Stimulated activated naive CD4-positive, alpha-beta T cell treated with Interleukin-2 at 50 U/mL for 16 hours (primary cell): ENCODE results near the gene SLC38A3.
A peak's percentile ranks its signal among the peaks of the same experiment; 100 is the strongest.

ENCODE experiments used
- DNase-seq: peaks from one replicate; lab custom pipeline; 2025; lab: John Stamatoyannopoulos, UW

The SLC38A3 gene

GRCh38 chr3:50192124-50192523, 12.9 kb upstream of the SLC38A3 start:
- no peak for DNase-seq

- DNase-seq = peak; percentile 76
These were observed 12.4 kb upstream of the SLC38A3 start for GRCh38 chr3:50192689-50193141.

GRCh38 chr3:50193286-50193685, 11.8 kb upstream of the SLC38A3 start:
- DNase-seq = no peak

DNA sequence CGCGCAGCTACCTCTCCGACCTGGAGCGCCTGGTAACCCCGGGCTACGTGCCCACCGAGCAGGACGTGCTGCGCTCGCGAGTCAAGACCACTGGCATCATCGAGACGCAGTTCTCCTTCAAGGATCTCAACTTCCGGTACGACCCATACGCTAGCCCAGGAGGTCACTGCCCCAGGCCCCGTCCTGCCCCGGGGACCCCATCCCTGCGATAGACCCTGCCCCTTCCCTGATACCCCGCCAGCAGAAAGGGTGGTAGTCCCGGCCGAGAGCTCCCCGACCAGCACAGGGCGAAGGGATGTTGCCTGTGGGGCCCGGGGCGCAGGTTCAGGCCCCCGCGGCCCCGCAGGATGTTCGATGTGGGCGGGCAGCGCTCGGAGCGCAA, 11.3 kb upstream of the SLC38A3 start:
- DNase-seq = no peak

GRCh38 chr3:50194128-50194902, 10.8 kb upstream of the SLC38A3 start:
- DNase-seq = peak; percentile 79

DNA sequence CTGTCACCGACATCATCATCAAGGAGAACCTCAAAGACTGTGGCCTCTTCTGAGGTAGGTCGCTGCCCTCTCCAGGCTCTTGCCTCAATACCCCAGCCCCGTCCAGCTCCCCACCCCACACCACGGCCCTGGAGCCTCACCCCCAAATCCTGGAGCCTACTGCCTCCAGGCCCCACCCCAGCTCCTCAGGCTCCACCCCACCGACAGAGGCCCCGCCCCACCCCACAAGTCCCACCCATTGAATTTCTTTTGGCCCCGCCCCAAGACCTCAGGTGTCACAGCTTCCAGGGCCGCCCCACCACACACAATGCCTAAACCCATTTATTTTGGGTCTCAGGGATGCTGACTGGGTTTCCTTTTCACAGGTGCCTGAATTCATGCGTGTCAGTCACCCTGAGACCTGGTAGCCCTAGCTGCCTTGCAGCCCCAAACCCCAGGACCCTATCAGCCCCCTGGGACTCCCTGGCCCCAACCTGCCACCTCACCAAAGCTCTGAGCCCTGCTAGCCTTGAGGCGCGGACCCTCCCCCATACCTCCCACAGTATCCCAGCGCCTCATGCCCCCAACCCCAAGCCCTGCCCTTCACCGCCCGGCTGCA, 10.1 kb upstream of the SLC38A3 start:
- DNase-seq = peak; percentile 19

DNA sequence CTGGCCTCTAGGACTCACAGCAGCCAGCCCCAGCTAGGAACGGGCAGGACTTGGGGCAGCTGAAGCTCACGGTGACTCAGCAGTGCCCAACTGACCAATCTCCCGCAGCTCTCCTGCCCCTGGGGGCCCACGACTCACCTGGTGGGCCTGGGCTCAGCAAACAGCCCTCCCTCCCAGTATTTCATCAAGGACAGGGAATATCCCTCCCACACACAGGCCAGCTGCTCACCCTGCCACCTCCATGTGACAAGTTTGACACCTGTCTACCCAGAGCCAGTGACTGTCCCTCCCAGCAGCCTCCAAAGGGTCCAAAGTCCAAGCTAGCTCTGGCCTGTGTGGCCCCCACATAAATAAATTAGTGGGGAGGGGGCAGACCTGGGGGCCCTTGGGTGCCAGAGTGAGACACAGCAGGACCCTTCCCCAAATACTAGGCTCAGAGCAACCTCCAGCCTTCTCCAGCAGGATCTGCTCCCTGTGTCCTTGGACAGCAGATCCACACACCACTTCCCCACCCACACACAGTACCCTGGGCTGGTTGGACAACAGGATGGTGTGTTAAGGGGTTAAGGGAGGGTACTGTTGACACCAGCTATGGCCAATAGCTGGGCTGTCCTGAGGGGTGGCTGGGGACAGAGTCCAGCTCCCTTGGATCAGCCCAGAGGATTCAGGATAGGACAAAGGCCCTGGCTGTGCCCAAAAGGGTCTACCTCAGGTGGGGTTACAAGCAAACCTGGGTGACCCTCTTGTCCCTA, 9.4 kb upstream of the SLC38A3 start:
- no peak for DNase-seq

DNA sequence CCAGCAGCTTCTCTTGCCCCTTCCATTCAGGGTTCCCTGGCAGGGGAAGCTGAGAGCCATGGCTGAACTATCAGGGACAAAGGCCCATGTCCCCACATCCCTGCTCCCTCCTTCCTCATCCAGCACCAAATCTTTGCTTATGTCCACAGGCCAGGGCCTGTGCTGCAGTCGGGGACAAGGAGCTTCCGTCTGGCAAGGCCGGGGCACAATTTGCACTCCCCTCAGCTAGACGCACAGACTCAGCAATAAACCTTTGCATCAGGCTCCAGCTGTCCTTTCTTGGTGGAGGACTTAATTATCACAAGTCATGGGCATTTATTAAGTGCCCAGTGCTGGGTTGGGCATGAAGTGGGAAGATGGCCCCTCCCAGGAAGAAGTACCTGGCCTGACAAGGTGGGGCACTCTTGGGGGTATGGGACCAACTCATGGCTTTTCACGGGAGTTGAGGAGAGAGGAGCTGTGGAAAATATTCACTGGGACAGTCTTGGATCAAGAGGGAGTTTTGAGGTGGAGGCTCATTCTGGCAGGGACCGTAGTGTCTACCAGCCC, 8.7 kb upstream of the SLC38A3 start:
- no peak for DNase-seq

- DNase-seq = no peak
These were observed 3.3 kb upstream of the SLC38A3 start for GRCh38 chr3:50201573-50202315.

DNA sequence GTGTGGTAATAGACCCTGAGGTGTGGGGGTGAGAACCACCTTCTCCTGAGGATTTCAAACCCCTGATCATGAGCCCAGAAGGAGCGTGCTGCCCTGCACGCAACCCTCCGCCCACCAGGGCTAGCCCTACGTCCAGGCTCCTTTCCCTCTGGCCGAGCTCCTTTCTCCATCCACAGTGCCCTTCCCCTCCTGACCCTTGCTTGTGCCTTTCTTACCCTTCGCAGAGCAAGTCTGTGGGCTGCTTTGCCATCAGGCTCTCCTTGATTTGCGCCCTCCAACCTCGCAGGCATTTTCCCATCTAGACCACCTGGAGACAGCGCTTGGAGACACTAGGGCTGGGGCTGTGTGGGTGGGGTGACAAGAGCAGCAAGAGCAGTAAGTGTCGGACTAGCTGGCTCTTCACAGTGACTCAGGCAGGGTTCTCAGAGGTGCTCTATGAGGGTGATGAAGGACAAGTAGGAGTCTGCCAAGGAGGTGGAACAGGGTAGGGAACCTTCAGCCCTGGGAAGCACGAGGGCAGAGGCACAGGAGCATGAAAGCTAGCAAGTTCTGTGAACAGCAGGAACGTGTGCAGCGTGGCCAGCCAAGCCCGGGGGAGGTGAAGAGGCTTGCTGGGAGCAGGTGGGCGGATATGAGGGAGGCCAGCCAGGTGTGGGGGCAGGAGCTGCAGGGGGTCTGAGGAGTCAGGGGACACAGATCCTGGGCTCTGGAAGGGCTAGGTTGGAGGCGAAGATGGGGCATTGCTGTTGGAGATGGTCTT, 2.5 kb upstream of the SLC38A3 start:
- no peak for DNase-seq

- no peak for DNase-seq
These were observed 1.8 kb upstream of the SLC38A3 start for GRCh38 chr3:50203113-50203808.

DNA sequence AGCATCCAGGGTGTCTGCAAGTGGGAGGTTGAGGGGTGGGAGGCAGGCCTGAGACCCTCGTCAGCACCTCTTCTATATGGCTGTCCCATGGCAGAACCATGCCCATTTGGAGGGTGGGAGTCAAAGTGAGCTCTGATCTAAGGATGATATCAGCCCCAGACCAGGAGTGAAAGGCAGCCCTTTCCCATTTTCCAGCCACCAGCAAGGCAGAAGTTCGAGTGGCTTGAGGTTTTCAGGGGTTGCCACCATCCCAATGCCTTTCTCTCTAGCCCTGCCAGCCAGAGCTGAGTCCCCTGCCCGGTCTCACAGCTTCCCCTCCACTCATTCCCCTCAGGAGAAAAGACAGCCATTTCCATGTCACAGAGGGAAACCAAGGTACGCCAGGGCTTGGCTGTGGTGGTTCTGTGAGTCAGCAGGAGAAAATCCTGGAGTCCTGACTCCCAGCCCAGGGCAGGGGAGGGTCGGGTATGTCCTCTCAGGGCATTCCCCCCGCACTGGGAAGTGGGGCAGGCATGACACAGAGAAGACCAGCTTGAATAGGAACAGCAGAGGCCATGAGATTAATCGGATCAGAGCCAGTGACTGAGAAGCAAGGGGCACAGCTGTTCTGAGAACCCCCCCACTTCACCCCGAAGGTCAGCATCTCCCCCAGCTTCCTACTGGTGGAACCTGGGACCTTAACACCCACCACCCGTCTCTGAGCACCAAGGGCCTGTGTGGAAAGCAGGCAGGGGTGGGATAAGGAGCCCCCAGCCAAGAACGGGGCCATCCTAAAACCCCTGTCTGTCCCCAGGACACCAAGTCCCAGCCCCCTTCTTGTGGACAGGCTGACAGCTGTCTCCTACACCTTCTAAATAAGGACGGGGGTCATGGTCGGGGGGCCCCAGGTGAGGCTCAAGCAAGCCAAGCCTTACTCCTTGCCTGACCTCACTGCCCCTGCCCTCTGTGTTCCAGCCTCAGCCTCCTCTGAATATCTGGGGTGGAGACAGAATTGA, 965 bp upstream of the SLC38A3 start:
- no peak for DNase-seq

DNA sequence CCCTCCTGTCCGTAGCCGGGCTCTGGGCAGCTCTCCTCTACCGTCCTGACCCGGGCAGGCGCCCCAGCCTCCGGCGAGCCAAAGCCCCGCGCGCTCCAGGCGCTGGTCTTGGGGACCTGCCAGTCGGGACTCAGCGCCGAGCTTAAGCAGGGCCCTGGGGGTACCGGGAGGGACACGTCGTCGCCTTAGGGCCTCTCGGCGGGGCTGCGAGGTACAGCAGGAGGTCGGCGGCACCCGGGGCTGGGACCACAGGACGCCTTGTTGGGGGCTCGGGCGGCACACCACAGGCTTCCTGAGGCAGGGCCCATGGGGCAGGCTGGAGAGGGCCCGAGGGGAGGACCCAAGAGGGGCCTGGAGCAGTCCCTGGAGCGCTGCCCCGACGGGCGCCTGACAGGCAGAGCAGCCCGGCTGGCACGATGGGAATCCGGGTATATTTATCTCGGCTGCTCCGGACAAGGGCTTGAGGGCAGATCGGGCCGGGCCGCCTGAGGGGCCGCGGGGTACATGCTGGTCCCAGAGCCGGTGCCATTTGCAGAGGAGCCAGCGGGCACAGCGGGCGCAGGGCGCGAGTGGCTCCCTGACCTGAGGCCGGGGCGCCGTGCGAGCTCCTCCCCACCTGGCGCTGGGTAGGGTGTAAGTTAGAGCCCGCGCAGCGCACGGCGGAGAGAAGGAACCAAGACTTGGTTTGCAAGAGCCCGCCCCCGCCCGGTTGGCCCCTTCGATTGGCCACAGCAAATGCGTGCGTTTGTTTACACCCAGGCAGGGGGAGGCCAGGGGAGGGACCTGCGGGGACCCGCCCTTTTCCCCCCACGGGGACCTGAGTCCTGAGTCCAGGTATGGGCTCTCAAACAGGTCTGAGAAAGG, 574 bp downstream of the SLC38A3 start:
- peak; percentile 30 for DNase-seq

GRCh38 chr3:50207359-50208042, 2.4 kb downstream of the SLC38A3 start:
- no peak for DNase-seq

GRCh38 chr3:50208677-50209344, 3.7 kb downstream of the SLC38A3 start:
- no peak for DNase-seq

GRCh38 chr3:50210176-50210509, 5.1 kb downstream of the SLC38A3 start:
- DNase-seq = no peak
